SK-N-SH treated with all-trans-retinoic acid at 6 μM for 48 hours (cell line): Measurements from ENCODE around the gene LRP8.

Experiments
- PATZ1 ChIP-seq: fragments of 250-450 bp; sonication (Bioruptor Pico); IDR thresholded peaks from 2 replicates; pipeline ENCODE4 v1.8.0; 2020; ENCODE audit warnings: mild to moderate bottlenecking, moderate library complexity, borderline replicate concordance
- ZFP30 ChIP-seq: fragments of 450-650 bp; formaldehyde crosslinking; IDR thresholded peaks from 2 replicates; pipeline ENCODE4 v1.5.0; 2022; ENCODE audit warnings: mild to moderate bottlenecking, moderate library complexity

GRCh38 chr1:53272349-53272748, 55.5 kb downstream of the LRP8 start:
- TF ChIP-seq ZFP30 (CRISPR knock-in tag) (no peak), PATZ1 (CRISPR knock-in tag) (no peak)
